Fibroblast of peridontal ligament (primary cell): ENCODE results near the gene TRIP12.
"Not testable (repeated sequence)": the region's sequence is repeated elsewhere in the genome, so short reads cannot be mapped to it uniquely, and the experiment has no call there.

ENCODE experiments used
- DNase-seq: peaks from one replicate; pipeline ENCODE4 v3.0.0-alpha.2; 2010; ENCODE audit errors: extremely low read depth

Gene TRIP12

DNA sequence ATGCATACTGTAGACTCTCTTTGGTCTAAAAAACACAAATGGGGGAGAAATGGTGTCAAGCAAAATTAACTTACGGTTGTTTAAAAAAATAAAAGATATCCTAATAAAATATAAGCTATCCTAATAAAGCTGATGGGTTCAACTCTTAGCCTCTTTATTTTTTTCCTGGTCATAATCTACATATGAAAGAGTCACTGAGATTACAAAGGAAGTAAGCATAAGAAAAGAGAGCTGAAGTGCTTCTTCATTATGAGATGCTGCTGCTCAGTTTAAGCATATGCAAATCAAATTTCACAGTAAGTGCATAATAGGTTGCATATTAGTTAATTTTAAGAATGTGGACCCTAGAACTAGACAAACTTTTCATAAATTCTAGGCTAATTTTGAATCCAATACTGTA, 147.6 kb downstream of the TRIP12 start:
- DNase-seq: no peak

GRCh38 chr2:229768235-229768634, 153.6 kb downstream of the TRIP12 start:
- DNase-seq: no peak

- no peak for DNase-seq
Measured at GRCh38 chr2:229765721-229766120, 156.1 kb downstream of the TRIP12 start.

DNA sequence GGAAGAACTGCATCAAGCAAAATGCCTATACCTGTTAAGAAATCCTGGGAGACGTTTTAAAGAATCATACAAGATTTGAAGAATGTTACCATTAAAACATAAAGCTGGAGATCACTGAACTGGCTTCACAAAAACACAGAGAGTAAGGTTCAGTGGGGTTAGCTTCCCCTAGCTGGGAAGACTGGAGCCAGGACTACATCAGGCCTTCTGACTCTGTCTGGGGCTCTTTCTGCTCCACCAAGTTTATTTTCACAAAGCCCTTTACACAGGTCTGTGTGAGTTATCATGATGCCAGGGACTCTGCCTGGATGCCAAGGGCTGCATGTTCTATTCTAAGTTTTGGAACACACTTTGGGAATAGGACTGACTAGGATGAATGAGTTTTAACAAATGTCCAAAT, 160.1 kb downstream of the TRIP12 start:
- DNase-seq: no peak

DNA sequence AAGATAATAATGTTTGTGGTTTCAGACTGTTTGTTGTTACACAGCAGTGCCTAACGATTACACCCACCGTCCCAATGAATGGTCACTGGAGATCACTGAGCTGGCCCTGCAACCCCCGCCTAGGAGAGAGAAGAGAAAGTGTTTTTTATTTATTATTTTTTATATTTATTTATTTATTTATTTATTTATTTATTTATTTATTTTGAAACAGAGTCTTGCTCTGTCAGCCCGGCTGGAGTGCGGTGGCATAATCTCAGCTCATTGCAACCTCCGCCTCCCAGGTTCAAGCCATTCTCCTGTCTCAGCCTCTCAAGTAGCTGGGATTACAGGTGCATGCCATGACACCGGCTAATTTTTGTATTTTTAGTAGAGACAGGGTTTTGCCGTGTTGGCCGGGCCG, 164.3 kb downstream of the TRIP12 start:
- not testable (repeated sequence) for DNase-seq

DNA sequence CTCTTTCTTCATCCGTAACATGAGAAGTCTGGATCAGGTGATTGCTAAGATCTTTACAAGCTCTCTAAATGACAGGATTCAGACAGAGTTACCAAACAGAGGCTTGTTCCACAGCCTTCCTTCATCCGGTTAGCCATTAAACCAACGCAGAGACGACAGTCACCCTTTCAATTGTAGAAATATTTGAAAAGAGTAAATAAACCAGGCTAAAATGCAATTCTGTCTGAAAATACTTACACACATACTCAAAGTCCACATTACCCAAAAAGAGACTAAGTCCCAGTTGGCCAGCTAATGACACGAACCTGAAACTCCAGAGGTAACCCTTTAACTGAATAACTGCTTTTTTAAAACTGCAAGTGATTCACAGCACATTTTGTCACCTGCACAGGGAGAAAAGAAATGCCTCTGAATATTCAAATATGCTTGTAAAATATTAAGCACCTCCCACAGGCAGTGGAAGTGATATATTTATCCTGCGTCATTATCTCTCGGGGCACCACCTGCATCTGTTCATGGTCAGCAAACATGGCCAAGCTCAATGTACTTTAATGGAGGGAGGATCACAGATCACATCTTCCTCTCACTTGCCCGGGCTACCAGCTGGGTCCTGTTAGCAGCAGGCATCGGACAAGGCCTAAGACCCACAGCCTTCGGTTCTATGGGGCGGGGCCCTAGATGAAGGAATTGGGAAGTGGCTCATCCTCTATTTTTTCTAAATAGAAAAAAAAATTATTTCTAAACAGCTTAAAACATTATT, 168.7 kb downstream of the TRIP12 start:
- DNase-seq: no peak

DNA sequence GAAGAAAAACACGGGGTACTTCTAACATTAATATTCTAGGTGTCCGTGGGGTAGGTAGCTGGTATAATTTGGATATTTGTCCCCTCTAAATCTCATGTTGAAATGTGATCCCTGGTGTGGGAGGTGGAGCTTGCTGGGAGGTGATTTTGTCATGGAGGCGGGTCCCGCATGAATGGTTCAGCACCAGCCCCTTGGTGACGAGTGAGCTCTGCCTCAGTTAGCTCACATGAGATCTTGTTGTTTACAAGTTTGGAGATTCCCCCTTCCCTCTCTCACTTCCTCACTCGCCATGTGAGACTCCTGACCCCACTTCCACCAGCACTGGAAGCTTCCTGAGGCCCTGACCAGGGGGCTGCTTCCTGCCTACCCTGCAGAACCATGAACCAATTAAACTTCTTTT, 172.0 kb downstream of the TRIP12 start:
- DNase-seq: no peak

DNA sequence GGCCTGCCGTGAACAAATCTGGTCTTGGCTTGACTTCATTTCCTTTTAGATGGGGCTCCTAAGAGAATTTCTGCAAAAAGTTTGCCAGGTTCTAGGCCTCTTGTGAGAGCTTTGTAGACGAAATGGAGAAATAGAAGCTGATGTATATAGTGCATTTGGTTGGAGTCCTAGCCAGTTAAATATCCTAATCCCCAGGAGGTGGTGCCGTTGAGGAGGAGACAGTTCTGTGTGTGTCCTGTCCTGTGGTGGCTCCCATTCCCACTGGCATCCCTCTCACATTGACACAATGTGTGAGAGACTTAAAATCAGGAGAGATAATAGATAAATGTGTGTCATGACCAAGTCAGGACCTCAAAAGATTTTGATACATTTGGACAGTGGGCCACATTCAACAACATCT, 172.9 kb downstream of the TRIP12 start:
- DNase-seq: no peak

GRCh38 chr2:229742691-229743090, 179.1 kb downstream of the TRIP12 start:
- not testable (repeated sequence) for DNase-seq

- no peak for DNase-seq
Measured at GRCh38 chr2:229740279-229740678, 181.5 kb downstream of the TRIP12 start.

DNA sequence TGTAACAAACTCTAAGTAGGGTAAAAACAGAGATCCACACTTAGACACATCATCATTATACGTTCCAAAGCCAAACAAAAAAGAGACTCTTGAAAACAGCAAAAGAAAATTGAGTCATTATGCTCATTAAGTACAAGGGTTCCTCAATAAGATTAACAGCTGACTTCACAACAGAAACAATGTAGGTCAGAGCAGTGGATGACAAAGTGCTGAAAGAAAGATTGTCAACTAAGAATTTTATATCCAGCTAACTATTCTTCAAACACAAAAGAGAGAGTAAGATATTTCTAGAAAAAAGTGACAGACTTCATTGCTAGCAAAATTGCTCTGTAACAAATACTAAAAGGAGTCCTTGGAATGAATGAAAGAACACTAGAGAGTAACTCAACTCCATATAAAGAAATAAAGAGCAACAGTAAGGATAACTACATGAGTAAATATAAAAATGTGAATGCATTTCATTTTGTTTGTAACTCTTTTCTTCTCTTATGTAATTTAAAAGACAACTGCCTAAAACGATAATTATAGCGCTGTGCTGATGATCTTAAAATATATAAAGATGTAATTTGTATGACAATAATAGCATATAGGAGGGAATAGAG, 183.7 kb downstream of the TRIP12 start:
- no peak for DNase-seq

- no peak for DNase-seq
Measured at GRCh38 chr2:229734410-229734809, 187.4 kb downstream of the TRIP12 start.

DNA sequence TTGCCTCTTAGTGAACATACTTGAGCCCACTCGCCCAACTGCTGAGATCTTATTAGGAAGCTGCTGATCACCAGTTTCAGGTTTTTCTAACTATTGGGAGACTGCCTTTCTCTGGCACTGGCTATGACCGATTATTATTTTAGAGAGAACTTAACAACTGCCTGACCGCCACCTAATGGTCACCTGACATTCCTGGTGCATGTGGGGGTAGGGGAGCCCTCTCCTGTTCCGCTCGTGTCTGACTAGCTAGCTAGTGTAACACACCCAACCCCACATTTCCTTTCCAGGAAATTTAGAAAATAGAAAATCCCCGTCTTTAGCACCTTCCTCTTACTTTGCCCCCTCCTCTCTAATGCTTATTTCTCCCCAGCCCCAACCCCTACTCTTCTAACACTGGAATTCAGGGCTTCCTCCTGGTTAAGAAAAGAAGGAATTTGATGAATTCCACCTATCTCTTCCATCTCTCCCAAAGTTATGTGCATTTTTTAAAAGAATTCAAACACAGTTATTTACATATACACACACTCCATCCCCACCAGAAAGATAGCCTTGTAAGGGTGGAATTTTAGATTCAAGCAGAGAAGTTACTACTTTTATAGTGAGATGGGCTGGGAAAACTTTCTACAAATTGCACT, 188.1 kb downstream of the TRIP12 start:
- DNase-seq: no peak

DNA sequence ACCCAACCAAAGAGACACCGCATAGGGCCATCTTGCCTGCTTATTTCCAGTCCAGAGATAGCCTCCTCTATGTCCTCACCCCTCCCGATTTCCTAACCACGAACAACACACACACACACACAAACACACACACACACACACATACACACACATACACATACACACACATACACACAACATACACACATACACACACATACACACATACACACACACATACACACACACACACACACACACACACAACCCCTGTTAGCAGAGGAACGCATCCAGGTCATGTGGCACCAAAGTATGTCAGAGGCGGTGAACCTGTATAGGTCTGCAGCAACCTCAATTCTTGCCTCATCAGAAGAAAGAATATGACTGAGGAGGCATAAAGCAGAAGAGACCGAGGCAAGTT, 188.9 kb downstream of the TRIP12 start:
- DNase-seq: no peak

DNA sequence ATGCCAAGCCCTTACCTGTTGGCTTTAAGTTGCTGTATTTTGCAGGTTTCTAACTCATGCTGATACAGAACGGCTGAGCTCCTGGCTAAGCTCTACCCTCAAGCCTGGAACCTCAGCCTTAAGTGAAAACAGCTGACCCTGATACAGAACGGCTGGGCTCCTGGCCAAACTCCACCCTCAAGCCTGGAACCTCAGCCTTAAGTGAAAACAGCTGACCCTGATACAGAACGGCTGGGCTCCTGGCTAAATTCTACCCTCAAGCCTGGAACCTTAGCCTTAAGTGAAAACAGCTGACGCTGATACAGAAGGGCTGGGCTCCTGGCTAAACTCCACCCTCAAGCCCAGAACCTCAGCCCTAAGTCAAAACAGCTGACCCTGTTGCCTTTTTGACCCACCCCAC, 189.9 kb downstream of the TRIP12 start:
- DNase-seq: peak; percentile 12

DNA sequence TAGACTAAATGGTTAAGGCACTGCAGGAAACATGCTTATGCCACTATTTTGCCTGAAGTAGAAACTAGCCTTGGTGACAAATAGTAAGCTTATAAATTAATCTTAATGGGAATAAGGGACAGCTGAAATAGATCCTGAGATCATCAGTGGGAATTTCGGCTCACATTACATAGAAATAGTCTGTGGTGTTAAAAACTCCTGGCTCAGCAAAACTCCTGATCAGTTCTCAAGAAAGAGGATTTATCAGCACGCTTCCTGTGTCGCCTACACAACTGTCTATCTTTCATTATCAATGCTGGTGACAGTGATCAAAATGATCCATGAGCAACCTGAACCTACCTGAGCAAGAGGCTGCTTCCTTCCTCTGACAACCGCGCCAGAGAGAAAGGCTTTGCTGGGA, 190.4 kb downstream of the TRIP12 start:
- no peak for DNase-seq

DNA sequence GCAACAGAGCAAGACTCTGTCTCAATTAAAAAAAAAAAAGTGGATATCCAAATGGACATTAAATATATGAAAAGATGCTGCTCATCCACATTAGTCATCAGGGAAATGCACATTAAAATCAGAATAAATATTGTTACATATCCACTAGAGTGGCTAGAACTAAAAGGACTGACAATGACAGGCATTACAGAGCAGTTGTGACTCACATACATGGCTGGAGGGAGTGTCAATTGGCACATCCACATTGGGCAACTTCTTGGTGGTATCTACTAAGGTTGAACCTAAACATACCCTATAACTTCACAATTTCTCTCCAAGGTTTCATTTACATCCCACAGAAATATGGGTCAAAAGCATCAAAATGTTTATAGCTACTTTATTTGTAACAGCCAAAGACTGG, 193.4 kb downstream of the TRIP12 start:
- DNase-seq: no peak

DNA sequence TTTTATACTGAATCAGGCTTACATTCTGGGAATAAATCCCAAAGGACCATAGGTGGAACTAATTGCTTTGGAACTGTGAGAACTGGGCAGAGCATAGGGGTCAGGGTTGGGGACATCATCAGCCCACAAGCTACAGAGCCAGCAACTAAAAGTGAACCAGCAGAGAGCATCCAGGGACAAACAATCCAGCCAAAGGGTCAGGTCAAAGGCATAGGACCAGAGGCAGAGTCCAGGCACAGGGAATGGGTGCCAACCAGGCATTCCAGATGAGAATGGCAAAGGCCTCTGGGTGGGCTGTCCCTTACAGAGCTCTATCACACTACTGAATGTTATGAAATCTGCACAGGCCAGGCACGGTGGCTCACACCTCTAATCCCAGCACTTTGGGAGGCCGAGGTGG, 195.2 kb downstream of the TRIP12 start:
- no peak for DNase-seq

DNA sequence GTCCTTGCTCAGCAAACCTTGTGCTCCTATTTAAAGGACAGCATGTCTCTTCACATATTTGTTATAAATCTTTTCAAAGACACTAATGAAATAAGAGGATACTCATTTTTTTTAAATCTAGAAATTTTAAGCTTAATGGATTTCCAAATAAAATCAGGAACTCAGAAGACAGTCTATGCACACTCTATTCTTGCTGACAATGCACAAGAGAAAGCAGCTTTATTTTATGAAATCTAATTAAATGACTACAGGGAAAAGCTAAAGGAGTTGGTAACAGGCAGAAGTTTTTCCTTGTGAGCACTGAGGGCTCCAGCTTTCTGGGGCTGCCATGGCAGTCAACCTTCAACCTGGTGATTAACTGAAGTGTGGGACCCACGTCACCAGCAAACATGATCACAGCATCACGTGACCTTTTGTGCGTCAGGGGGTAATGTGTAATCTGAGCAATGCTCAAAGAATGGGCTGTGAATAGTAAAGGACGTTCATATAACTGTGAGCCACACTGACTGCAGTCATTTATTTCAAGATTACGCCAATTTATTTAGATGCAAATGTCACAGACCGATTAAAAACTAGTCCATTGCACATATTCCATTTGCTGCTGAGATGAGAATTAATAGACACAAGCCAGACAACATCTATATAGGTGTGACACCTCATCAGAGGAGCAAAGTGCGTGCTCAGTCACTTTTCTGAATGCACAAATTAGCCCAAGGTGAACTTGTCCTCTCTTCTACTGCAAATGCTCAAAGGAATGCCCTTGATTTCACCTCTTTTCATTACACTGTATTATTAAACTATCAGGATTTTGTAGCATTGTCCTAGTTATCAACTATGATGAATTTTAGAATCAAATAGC, 195.9 kb downstream of the TRIP12 start:
- DNase-seq: peak; percentile 39

GRCh38 chr2:229723192-229723591, 198.6 kb downstream of the TRIP12 start:
- not testable (repeated sequence) for DNase-seq

DNA sequence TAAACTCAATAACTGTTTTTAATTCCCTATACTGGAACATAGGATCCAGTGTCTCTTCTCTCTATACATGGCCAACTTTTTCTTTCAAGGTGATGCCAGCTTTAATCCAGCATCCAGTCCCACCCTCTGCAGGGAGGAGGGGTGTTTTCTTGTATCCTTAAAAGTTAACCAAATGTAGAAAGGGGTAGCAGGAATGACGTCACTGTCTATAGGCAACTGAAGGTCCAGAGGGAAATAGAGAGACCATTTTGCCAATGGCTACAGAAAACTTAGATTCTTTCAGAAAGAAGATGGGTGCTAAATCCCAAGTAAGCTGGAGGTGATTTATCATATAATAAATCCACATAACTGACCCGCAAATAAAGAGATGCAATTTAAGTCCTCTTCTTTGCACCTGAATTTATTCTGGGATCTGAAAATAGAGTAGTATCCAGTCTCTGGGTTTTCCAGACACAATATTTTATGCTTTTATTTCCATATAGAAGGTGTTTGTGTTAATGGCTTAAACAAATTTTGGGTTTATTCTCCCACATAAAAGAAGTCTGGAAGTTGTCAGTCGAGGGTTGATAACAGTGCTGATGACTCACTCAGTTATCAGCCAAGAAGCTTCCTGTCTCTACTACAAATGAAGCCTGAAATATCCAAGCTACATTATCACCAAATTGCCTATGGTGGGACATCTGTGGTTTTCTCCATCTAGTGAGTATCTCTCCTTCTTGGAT, 201.7 kb downstream of the TRIP12 start:
- no peak for DNase-seq

GRCh38 chr2:229718057-229718456, 203.8 kb downstream of the TRIP12 start:
- no peak for DNase-seq
